C4-2B (cell line): ENCODE measurements around the gene MFAP4.

ENCODE experiments used
- ZFX ChIP-seq: fragments of 450-650 bp; IDR thresholded peaks from 2 replicates; pipeline ENCODE4 v1.6.1; 2017
- TF ChIP-seq, protein P1 (sequence below): fragments of 450-650 bp; conservative IDR thresholded peaks from 2 replicates; pipeline ENCODE4 v1.5.1; 2017; ENCODE audit warnings: mild to moderate bottlenecking

DNA sequence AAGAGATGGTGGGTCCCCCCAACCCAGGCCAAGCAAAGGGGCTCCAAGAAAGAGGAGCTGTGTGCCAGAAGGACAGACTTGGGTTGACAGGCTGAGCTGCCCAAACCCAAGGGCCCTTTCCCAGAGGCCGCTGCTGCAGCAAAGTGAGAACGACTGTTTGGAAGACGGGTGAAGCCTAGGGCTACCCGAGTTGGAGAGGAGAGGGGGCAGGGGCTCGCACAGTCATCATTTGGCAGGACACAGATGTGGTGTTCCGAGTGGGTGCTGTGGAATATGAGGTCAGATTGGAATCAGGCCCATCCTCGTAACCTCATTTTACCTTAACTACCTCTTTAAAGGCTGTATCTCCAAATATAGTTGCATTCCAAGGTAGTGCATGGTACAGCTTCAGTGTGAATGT lies 5.3 kb upstream of the MFAP4 start:
- TF ChIP-seq, protein P1, sequence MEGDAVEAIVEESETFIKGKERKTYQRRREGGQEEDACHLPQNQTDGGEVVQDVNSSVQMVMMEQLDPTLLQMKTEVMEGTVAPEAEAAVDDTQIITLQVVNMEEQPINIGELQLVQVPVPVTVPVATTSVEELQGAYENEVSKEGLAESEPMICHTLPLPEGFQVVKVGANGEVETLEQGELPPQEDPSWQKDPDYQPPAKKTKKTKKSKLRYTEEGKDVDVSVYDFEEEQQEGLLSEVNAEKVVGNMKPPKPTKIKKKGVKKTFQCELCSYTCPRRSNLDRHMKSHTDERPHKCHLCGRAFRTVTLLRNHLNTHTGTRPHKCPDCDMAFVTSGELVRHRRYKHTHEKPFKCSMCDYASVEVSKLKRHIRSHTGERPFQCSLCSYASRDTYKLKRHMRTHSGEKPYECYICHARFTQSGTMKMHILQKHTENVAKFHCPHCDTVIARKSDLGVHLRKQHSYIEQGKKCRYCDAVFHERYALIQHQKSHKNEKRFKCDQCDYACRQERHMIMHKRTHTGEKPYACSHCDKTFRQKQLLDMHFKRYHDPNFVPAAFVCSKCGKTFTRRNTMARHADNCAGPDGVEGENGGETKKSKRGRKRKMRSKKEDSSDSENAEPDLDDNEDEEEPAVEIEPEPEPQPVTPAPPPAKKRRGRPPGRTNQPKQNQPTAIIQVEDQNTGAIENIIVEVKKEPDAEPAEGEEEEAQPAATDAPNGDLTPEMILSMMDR: no peak
- no peak for TF ChIP-seq ZFX
